Choroid plexus epithelial cell (primary cell): ENCODE measurements around the gene SLC36A2.

ENCODE experiments used
- DNase-seq: peaks from one replicate; pipeline ENCODE4 v3.0.0-alpha.2; 2010; ENCODE audit warnings: low read depth
- H3K4me3 ChIP-seq: 2 replicates; pipeline ENCODE4 v1.5.1; 2011; ENCODE audit warnings: low read depth, mild to moderate bottlenecking, control low read depth, low read length, moderate library complexity
- CTCF ChIP-seq: conservative IDR thresholded peaks from 2 replicates; pipeline ENCODE4 v1.5.1; 2011; ENCODE audit warnings: low read depth, mild to moderate bottlenecking, control low read depth, inconsistent platforms, low read length, moderate library complexity

SLC36A2 gene

GRCh38 chr5:151328734-151329133, 18.6 kb downstream of the SLC36A2 start:
- no peak overlapping the region for H3K4me3 ChIP-seq
- no peak for DNase-seq
- no peak for TF ChIP-seq CTCF

- no peak overlapping the region for H3K4me3 ChIP-seq
- no peak for DNase-seq
- no peak for TF ChIP-seq CTCF
Observed at GRCh38 chr5:151327585-151327984, 19.8 kb downstream of the SLC36A2 start.

- no peak for DNase-seq
- no peak for TF ChIP-seq CTCF
- no peak overlapping the region for H3K4me3 ChIP-seq
Observed at GRCh38 chr5:151326266-151326665, 21.1 kb downstream of the SLC36A2 start.

- no peak for DNase-seq
- no peak for TF ChIP-seq CTCF
- H3K4me3 ChIP-seq: no peak overlapping the region
Observed at GRCh38 chr5:151320481-151320880, 26.9 kb downstream of the SLC36A2 start.

GRCh38 chr5:151318850-151319732, 28.3 kb downstream of the SLC36A2 start:
- TF ChIP-seq CTCF: peak; percentile 60
- DNase-seq: peak; percentile 60
- H3K4me3 ChIP-seq: no peak overlapping the region

- no peak for TF ChIP-seq CTCF
- no peak overlapping the region for H3K4me3 ChIP-seq
- no peak for DNase-seq
Observed at GRCh38 chr5:151317871-151318270, 29.5 kb downstream of the SLC36A2 start.
